Common myeloid progenitor, CD34-positive (primary cell): ENCODE data around the gene STN1.

ENCODE experiments used
- CTCF ChIA-PET: fragments of 350-600 bp; sonication (Branson Sonifier 250); formaldehyde crosslinking; loops from one replicate; lab custom pipeline; 2021; ENCODE audit warnings: antibody characterized with exemption; lab: Charles Lee
- POLR2A ChIA-PET: fragments of 350-600 bp; sonication (Branson Sonifier 250); formaldehyde crosslinking; loops from one replicate; lab custom pipeline; 2021; ENCODE audit warnings: antibody characterized with exemption; lab: Charles Lee
- DNase-seq, 3 donors: peaks; one replicate each; pipeline versions ENCODE4 v3.0.0 to v3.0.0-alpha.2; 2013
- H3K27ac ChIP-seq, 2 experiments: 1 replicate in 1 of 2; 2 replicates in 1 of 2; pipeline ENCODE4 v1.7.0; 2013; ENCODE audit warnings: inconsistent platforms in 2 of 2, low read length in 2 of 2, mild to moderate bottlenecking in 2 of 2, low read depth in 1 of 2, moderate library complexity in 1 of 2; ENCODE audit not compliant: severe bottlenecking in 2 of 2, insufficient read depth in 1 of 2, poor library complexity in 1 of 2
- H3K27me3 ChIP-seq, 5 experiments: replicated peaks in 2 of 5; 1 replicate in 3 of 5; 2 replicates in 2 of 5; pipeline versions ENCODE4 v1.6.1 to v1.7.0; 2013; ENCODE audit warnings: low read length in 4 of 5, mild to moderate bottlenecking in 2 of 5, moderate library complexity in 2 of 5, inconsistent platforms in 1 of 5; ENCODE audit not compliant: insufficient read depth in 5 of 5, control insufficient read depth in 4 of 5
- H3K36me3 ChIP-seq, 4 experiments: 1 replicate in 2 of 4; 2 replicates in 2 of 4; pipeline versions ENCODE4 v1.6.1 to v1.7.0; 2013; ENCODE audit warnings: low read length in 3 of 4, control low read depth in 1 of 4, mild to moderate bottlenecking in 1 of 4; ENCODE audit not compliant: control insufficient read depth in 4 of 4, insufficient read depth in 4 of 4
- H3K4me1 ChIP-seq, 4 experiments: 1 replicate in 3 of 4; 2 replicates in 1 of 4; pipeline versions ENCODE4 v1.6.1 to v1.7.1; 2013; ENCODE audit warnings: low read length in 3 of 4, mild to moderate bottlenecking in 3 of 4, control low read depth in 1 of 4, inconsistent platforms in 1 of 4, moderate library complexity in 1 of 4; ENCODE audit not compliant: control insufficient read depth in 4 of 4, insufficient read depth in 4 of 4; ENCODE audit errors: control extremely low read depth in 1 of 4
- H3K4me3 ChIP-seq, 7 experiments: 1 replicate in 4 of 7; 2 replicates in 3 of 7; pipeline versions ENCODE4 v1.5.1 to v1.7.0; 2013; ENCODE audit warnings: mild to moderate bottlenecking in 7 of 7, low read length in 6 of 7, moderate library complexity in 6 of 7, inconsistent platforms in 2 of 7, low read depth in 2 of 7, control low read depth in 1 of 7; ENCODE audit not compliant: insufficient read depth in 4 of 7, control insufficient read depth in 1 of 7; ENCODE audit errors: extremely low read depth in 1 of 7
- H3K9me3 ChIP-seq, 5 experiments: 1 replicate in 4 of 5; 2 replicates in 1 of 5; pipeline versions ENCODE4 v1.6.1 to v1.7.1; 2013; ENCODE audit warnings: low read length in 4 of 5, mild to moderate bottlenecking in 2 of 5, inconsistent platforms in 1 of 5, low read depth in 1 of 5, moderate library complexity in 1 of 5; ENCODE audit not compliant: control insufficient read depth in 4 of 5, insufficient read depth in 2 of 5; ENCODE audit errors: control extremely low read depth in 1 of 5
- WGBS: methylation state at CpG from one replicate; pipeline ENCODE4 v1.1.5; 2013; ENCODE audit not compliant: insufficient coverage; 5-methylcytosine and 5-hydroxymethylcytosine counted together

STN1 gene

GRCh38 chr10:103899312-103899711 lies 18.7 kb downstream of the STN1 start:
- 100% methylated on average over 3 of the region's 5 CpGs for WGBS
- peaks cover 13 to 76% (median 44%) of the 10 kb centered on the region in 4 experiments for H3K36me3 ChIP-seq

GRCh38 chr10:103897241-103897774 lies 20.7 kb downstream of the STN1 start:
- no peak overlapping the region for H3K4me3 ChIP-seq
- no peaks in the 10 kb centered on the region for H3K27me3 ChIP-seq
- ChIA-PET CTCF (interaction anchor here (1.0 to 5.6 kb wide), 2 partner anchors 11 to 17 kb away, joined by 3 to 39 read pairs; no protein-coding TSS in a partner anchor), POLR2A (no interaction called here)
- H3K36me3 ChIP-seq = peaks cover 13 to 67% (median 53%) of the 10 kb centered on the region in 4 experiments
- H3K9me3 ChIP-seq = no peaks in the 10 kb centered on the region
- H3K27ac ChIP-seq = no peak overlapping the region
- no peak for DNase-seq
- WGBS = 93% methylated on average over 7 of the region's 7 CpGs
- peaks cover 0 to 22% (median 5%) of the 10 kb centered on the region in 4 experiments for H3K4me1 ChIP-seq

More at GRCh38 chr10:103899312-103899711, 18.7 kb downstream of the STN1 start:
- CTCF ChIA-PET = interaction anchor here (2.0 to 5.6 kb wide), 3 partner anchors 9 to 13 kb away, joined by 13 to 39 read pairs (median 13); no protein-coding TSS in a partner anchor
- H3K9me3 ChIP-seq = no peaks in the 10 kb centered on the region
- POLR2A ChIA-PET = interaction anchor here (0.7 kb wide), 1 partner anchor 17 kb away, joined by 3 read pairs; no protein-coding TSS in a partner anchor
- H3K4me1 ChIP-seq = peaks cover 0 to 22% (median 5%) of the 10 kb centered on the region in 4 experiments
- H3K4me3 ChIP-seq = no peak overlapping the region
- no peak for DNase-seq
- no peak overlapping the region for H3K27ac ChIP-seq
- no peaks in the 10 kb centered on the region for H3K27me3 ChIP-seq

- Histone ChIP-seq H3K9me3 (no peaks in the 10 kb centered on the region), H3K27ac (no peak overlapping the region), H3K4me3 (no peak overlapping the region), H3K36me3 (peaks cover 14 to 76% (median 58%) of the 10 kb centered on the region in 4 experiments), H3K27me3 (no peaks in the 10 kb centered on the region), H3K4me1 (peaks cover 0 to 11% (median 2%) of the 10 kb centered on the region in 4 experiments)
- ChIA-PET CTCF (no interaction called here), POLR2A (no interaction called here)
- no peak for DNase-seq
- WGBS = 96% methylated on average over 3 of the region's 5 CpGs
Measured at GRCh38 chr10:103896225-103896624, 21.8 kb downstream of the STN1 start.

GRCh38 chr10:103895411-103896186 lies 22.4 kb downstream of the STN1 start:
- Histone ChIP-seq H3K36me3 (peaks cover 15 to 82% (median 58%) of the 10 kb centered on the region in 4 experiments), H3K27ac (no peak overlapping the region)
- DNase-seq = no peak

GRCh38 chr10:103894441-103894864 lies 23.5 kb downstream of the STN1 start:
- Histone ChIP-seq H3K4me1 (peaks cover 0 to 12% (median 5%) of the 10 kb centered on the region in 4 experiments), H3K36me3 (peaks cover 15 to 80% (median 53%) of the 10 kb centered on the region in 4 experiments), H3K4me3 (no peak overlapping the region), H3K9me3 (no peaks in the 10 kb centered on the region), H3K27ac (no peak overlapping the region), H3K27me3 (no peaks in the 10 kb centered on the region)
- ChIA-PET CTCF (interaction anchor here (0.6 to 2.0 kb wide), 5 partner anchors 10 to 89 kb away, joined by 3 to 11 read pairs (median 5); no protein-coding TSS in a partner anchor), POLR2A (no interaction called here)
- DNase-seq = no peak
- 80% methylated on average over 4 of the region's 4 CpGs for WGBS

More at GRCh38 chr10:103895411-103896186, 22.4 kb downstream of the STN1 start:
- Histone ChIP-seq H3K4me3 (no peak overlapping the region), H3K4me1 (peaks cover 0 to 8% (median 3%) of the 10 kb centered on the region in 4 experiments), H3K27me3 (no peaks in the 10 kb centered on the region), H3K9me3 (no peaks in the 10 kb centered on the region)
- ChIA-PET POLR2A (no interaction called here), CTCF (interaction anchor here (2.0 kb wide), 1 partner anchor 26 kb away, joined by 11 read pairs; no protein-coding TSS in a partner anchor)
- WGBS = 86% methylated on average over 8 of the region's 9 CpGs

- no peaks in the 10 kb centered on the region for H3K9me3 ChIP-seq
- WGBS = 100% methylated on average over 1 of the region's 2 CpGs
- no peak overlapping the region for H3K4me3 ChIP-seq
- ChIA-PET CTCF (interaction anchor here (1.2 to 2.0 kb wide), 4 partner anchors 9 to 74 kb away, joined by 4 to 11 read pairs (median 6); no protein-coding TSS in a partner anchor), POLR2A (no interaction called here)
- no peak overlapping the region for H3K27ac ChIP-seq
- no peaks in the 10 kb centered on the region for H3K27me3 ChIP-seq
- H3K4me1 ChIP-seq = peaks cover 0 to 12% (median 5%) of the 10 kb centered on the region in 4 experiments
- peaks cover 12 to 77% (median 51%) of the 10 kb centered on the region in 4 experiments for H3K36me3 ChIP-seq
- no peak for DNase-seq
Measured at GRCh38 chr10:103893817-103894216, 24.2 kb downstream of the STN1 start.
